K562 (cell line): ENCODE data around the gene INPPL1. TPM values are rescaled to one million over a fixed set of nuclear protein-coding genes. Genes with fewer than 3 reads are reported as not detected.

Source experiments
- ATAC-seq: fragments of 200-7000 bp; cut with Tn5 transposase; 3 replicates; pipeline ENCODE4 v1.9.1; 2020; ENCODE audit warnings: moderate library complexity
- BruUV-seq: library from RNA; stranded (reverse); fragments of 400-500 nt; replicated peaks from 2 replicates; lab custom pipeline; 2021; lab: Mats Ljungman, UMichigan
- CTCF ChIA-PET: fragments of 300-600 bp; formaldehyde crosslinking; extraction: SDS; loops from one replicate; lab custom pipeline; 2021; ENCODE audit warnings: low intra/inter-chr PET ratio; lab: Yijun Ruan, JAX
- POLR2A ChIA-PET: fragments of 300-600, 350-650 bp; sonication (Branson Sonifier 250); formaldehyde crosslinking; extraction: SDS; loops from one replicate; lab custom pipeline; 2021; ENCODE audit warnings: antibody characterized with exemption, inconsistent platforms; lab: Yijun Ruan, JAX
- DNase-seq, 4 experiments: peaks; one replicate each; pipeline versions ENCODE4 v3.0.0 to v3.0.0-alpha.2; 2011 to 2018; ENCODE audit warnings: low spot score in 3 of 4, mixed read lengths in 3 of 4; ENCODE audit errors: extremely low read depth in 1 of 4
- FAIRE-seq: peaks from 2 replicates; lab custom pipeline; 2011; peaks lifted over from hg19 to GRCh38; lab: Jason Lieb, UNC
- H2AFZ ChIP-seq: 2 replicates; pipeline ENCODE4 v1.6.0; 2011; ENCODE audit warnings: low read depth, low read length, control low read depth, inconsistent platforms
- H3K27ac ChIP-seq: fragments of 200-600 bp; 3 replicates; pipeline ENCODE4 v1.8.0; 2011; ENCODE audit warnings: low read depth, mild to moderate bottlenecking, control low read depth, inconsistent platforms, low read length, moderate library complexity, mixed read lengths; ENCODE audit errors: extremely low read depth
- H3K27me3 ChIP-seq, 2 experiments: fragments of 300-600 bp in 1 of 2; 2 replicates in 1 of 2; 3 replicates in 1 of 2; pipeline versions ENCODE4 v1.6.0 to v1.8.0; 2011; ENCODE audit warnings: inconsistent platforms in 2 of 2, low read length in 2 of 2, mild to moderate bottlenecking in 1 of 2, mixed read lengths in 1 of 2, moderate library complexity in 1 of 2; ENCODE audit not compliant: control insufficient read depth in 2 of 2, insufficient read depth in 2 of 2
- H3K36me3 ChIP-seq: fragments of 300-600 bp; 3 replicates; pipeline ENCODE4 v1.8.0; 2011; ENCODE audit warnings: mild to moderate bottlenecking, low read length, inconsistent platforms; ENCODE audit not compliant: control insufficient read depth, insufficient read depth
- H3K4me1 ChIP-seq, 2 experiments: fragments of 200-600 bp in 1 of 2; replicated peaks in 1 of 2; 2 replicates in 1 of 2; 3 replicates in 1 of 2; pipeline versions ENCODE4 v1.5.1 to v1.8.0; 2011; ENCODE audit warnings: inconsistent platforms in 2 of 2, low read length in 2 of 2, mild to moderate bottlenecking in 1 of 2, mixed read lengths in 1 of 2, moderate library complexity in 1 of 2; ENCODE audit not compliant: control insufficient read depth in 2 of 2, insufficient read depth in 2 of 2
- H3K4me2 ChIP-seq: 2 replicates; pipeline ENCODE4 v1.6.1; 2011; ENCODE audit warnings: low read length, control low read depth, inconsistent platforms, mixed read lengths; ENCODE audit not compliant: insufficient read depth
- H3K4me3 ChIP-seq: fragments of 200-600 bp; sonication (generic), shearing (Covaris generic); 2 replicates; pipeline ENCODE4 v1.5.1; 2016; ENCODE audit warnings: control low read depth, inconsistent platforms
- H3K79me2 ChIP-seq: fragments of 200-600 bp; 3 replicates; pipeline ENCODE4 v1.8.0; 2011; ENCODE audit warnings: low read length, inconsistent platforms; ENCODE audit not compliant: control insufficient read depth, insufficient read depth
- H3K9ac ChIP-seq, 2 experiments: 2 replicates each; pipeline versions ENCODE4 v1.6.0 to v1.6.1; 2011; ENCODE audit warnings: low read depth in 2 of 2, low read length in 2 of 2, control low read depth in 1 of 2, inconsistent platforms in 1 of 2, mild to moderate bottlenecking in 1 of 2, mixed read lengths in 1 of 2; ENCODE audit not compliant: insufficient read depth in 1 of 2
- H3K9me1 ChIP-seq: one replicate; pipeline ENCODE4 v1.6.0; 2011; ENCODE audit warnings: inconsistent platforms, mild to moderate bottlenecking, low read length, moderate library complexity; ENCODE audit not compliant: control insufficient read depth, insufficient read depth
- H3K9me3 ChIP-seq: replicated peaks from 2 replicates; pipeline ENCODE4 v1.5.1; 2011; ENCODE audit warnings: low read depth, low read length, inconsistent platforms; ENCODE audit not compliant: control insufficient read depth, insufficient read depth
- H4K20me1 ChIP-seq: replicated peaks from 2 replicates; pipeline ENCODE4 v1.6.1; 2011; ENCODE audit warnings: low read length, inconsistent platforms, mixed read lengths; ENCODE audit not compliant: control insufficient read depth, insufficient read depth
- BRF1 ChIP-seq: IDR thresholded peaks from 3 replicates; pipeline ENCODE4 v1.6.1; 2011; ENCODE audit warnings: borderline replicate concordance, mild to moderate bottlenecking; ENCODE audit not compliant: insufficient read length; ENCODE audit errors: extremely low read depth
- ESRRB ChIP-seq: fragments of 250-450 bp; sonication (Bioruptor Pico); IDR thresholded peaks from 2 replicates; pipeline ENCODE4 v1.5.0; 2020; ENCODE audit warnings: mild to moderate bottlenecking, moderate library complexity, borderline replicate concordance
- FOXA1 ChIP-seq: fragments of 450-650 bp; IDR thresholded peaks from 2 replicates; pipeline ENCODE4 v1.6.1; 2016; ENCODE audit warnings: mild to moderate bottlenecking, borderline replicate concordance
- IRF1 ChIP-seq: sonication (generic); formaldehyde crosslinking; IDR thresholded peaks from 2 replicates; pipeline ENCODE4 v1.8.0; 2022; ENCODE audit warnings: missing genetic modification reagents, mild to moderate bottlenecking, borderline replicate concordance
- L3MBTL2 ChIP-seq: fragments of 450-650 bp; IDR thresholded peaks from 2 replicates; pipeline ENCODE4 v1.6.1; 2016; ENCODE audit warnings: mild to moderate bottlenecking, moderate library complexity
- NCOA6 ChIP-seq: fragments of 450-650 bp; IDR thresholded peaks from 2 replicates; pipeline ENCODE4 v1.6.1; 2017; ENCODE audit warnings: mild to moderate bottlenecking
- NFIX ChIP-seq: fragments of 250-450 bp; sonication (Bioruptor Pico); IDR thresholded peaks from 2 replicates; pipeline ENCODE4 v1.4.0; 2020; ENCODE audit warnings: low read depth, mild to moderate bottlenecking, moderate library complexity
- RFX1 ChIP-seq: fragments of 450-650 bp; IDR thresholded peaks from 2 replicates; pipeline ENCODE4 v1.6.1; 2016; ENCODE audit warnings: mild to moderate bottlenecking, moderate library complexity
- SRF ChIP-seq, 2 experiments: fragments of 250-450, 450-650 bp in 1 of 2; sonication (Bioruptor Pico) in 1 of 2; sonication (generic) in 1 of 2; formaldehyde crosslinking; IDR thresholded peaks; 2 replicates each; pipeline versions ENCODE4 v1.5.0 to v1.5.1; 2020 to 2022; ENCODE audit warnings: mild to moderate bottlenecking in 1 of 2, missing genetic modification reagents in 1 of 2
- WGBS: fragments of 100-300 bp; shearing (Covaris generic); methylation state at CpG from one replicate; pipeline ENCODE4 v1.1.6; 2016; ENCODE audit warnings: low coverage, mixed read lengths; ENCODE audit not compliant: insufficient coverage; ENCODE audit errors: missing lambda C conversion rate; 5-methylcytosine and 5-hydroxymethylcytosine counted together
- in situ Hi-C: fragments of 300-500 bp; cut with MboI; formaldehyde crosslinking; loops from 4 replicates; pipeline ENCODE4 v1.15.0; 2018; ENCODE audit warnings: inconsistent platforms, mixed read lengths
- intact Hi-C: fragments of 100-400 bp; cut with micrococcal nuclease; formaldehyde crosslinking; loops from 2 replicates; pipeline ENCODE4 v1.14.2; 2022
- polyA plus RNA-seq, 8 experiments: library from polyadenylated mRNA; depleted of rRNA in 4 of 8; stranded (reverse) in 5 of 8; unstranded in 3 of 8; fragments of >200 nt; fragmentation: Nextera tagmentation in 2 of 8; fragmentation: Illumina TruSeq in 1 of 8; extraction: Ambion mirVana in 2 of 8; extraction: Trizol in 1 of 8; gene quantifications; 2 replicates each; pipeline versions ENCODE4 v1.2.1 to v1.2.3, GENCODE V29; 2011 to 2014; ENCODE audit warnings: inconsistent platforms in 1 of 8, missing spikeins in 1 of 8
- total RNA-seq, 7 experiments: library from RNA; depleted of rRNA in 6 of 7; stranded (reverse); fragments of >200 nt in 6 of 7; fragmentation: Illumina TruSeq in 2 of 7; extraction: Trizol in 2 of 7; gene quantifications; 2 replicates each; pipeline versions ENCODE4 v1.2.1 to v1.2.3, GENCODE V29; 2011 to 2021; ENCODE audit warnings: low replicate concordance in 1 of 7
- TF ChIP-seq, protein P1 (sequence below): fragments of 450-650 bp; IDR thresholded peaks from 2 replicates; pipeline ENCODE4 v1.6.1; 2016; ENCODE audit warnings: low read depth
- TF ChIP-seq, protein P2 (sequence below): fragments of 250-450 bp; sonication (Bioruptor Pico); IDR thresholded peaks from 2 replicates; pipeline ENCODE4 v1.4.0; 2020; ENCODE audit warnings: mild to moderate bottlenecking

Gene INPPL1
- total and polyA plus RNA-seq, 9 of the 15 experiments (the other 6 are each of a cell fraction or from before 2014, with no cell fraction given), result 0.55 to 137 (median 61.6) TPM

DNA sequence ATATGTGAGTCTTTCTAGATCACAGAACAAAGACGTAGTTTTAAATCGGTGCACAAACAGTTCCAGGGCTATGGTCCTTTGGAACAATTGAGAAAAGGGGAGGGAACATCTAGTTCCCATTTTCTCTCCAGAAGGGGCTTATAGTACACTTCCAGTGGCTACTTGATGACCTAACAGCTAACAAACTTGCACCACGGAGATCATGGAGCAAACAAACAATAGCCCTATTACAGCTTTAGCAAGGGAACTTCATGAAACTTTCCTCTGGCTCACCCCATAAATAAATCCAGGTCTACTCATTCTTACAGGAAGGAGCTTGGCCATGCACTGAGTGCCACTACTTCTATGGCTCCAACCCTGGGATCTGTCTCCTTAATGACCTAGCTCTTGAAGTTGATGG lies 16.3 kb upstream of the INPPL1 start (continued):
- TF ChIP-seq, protein P1, sequence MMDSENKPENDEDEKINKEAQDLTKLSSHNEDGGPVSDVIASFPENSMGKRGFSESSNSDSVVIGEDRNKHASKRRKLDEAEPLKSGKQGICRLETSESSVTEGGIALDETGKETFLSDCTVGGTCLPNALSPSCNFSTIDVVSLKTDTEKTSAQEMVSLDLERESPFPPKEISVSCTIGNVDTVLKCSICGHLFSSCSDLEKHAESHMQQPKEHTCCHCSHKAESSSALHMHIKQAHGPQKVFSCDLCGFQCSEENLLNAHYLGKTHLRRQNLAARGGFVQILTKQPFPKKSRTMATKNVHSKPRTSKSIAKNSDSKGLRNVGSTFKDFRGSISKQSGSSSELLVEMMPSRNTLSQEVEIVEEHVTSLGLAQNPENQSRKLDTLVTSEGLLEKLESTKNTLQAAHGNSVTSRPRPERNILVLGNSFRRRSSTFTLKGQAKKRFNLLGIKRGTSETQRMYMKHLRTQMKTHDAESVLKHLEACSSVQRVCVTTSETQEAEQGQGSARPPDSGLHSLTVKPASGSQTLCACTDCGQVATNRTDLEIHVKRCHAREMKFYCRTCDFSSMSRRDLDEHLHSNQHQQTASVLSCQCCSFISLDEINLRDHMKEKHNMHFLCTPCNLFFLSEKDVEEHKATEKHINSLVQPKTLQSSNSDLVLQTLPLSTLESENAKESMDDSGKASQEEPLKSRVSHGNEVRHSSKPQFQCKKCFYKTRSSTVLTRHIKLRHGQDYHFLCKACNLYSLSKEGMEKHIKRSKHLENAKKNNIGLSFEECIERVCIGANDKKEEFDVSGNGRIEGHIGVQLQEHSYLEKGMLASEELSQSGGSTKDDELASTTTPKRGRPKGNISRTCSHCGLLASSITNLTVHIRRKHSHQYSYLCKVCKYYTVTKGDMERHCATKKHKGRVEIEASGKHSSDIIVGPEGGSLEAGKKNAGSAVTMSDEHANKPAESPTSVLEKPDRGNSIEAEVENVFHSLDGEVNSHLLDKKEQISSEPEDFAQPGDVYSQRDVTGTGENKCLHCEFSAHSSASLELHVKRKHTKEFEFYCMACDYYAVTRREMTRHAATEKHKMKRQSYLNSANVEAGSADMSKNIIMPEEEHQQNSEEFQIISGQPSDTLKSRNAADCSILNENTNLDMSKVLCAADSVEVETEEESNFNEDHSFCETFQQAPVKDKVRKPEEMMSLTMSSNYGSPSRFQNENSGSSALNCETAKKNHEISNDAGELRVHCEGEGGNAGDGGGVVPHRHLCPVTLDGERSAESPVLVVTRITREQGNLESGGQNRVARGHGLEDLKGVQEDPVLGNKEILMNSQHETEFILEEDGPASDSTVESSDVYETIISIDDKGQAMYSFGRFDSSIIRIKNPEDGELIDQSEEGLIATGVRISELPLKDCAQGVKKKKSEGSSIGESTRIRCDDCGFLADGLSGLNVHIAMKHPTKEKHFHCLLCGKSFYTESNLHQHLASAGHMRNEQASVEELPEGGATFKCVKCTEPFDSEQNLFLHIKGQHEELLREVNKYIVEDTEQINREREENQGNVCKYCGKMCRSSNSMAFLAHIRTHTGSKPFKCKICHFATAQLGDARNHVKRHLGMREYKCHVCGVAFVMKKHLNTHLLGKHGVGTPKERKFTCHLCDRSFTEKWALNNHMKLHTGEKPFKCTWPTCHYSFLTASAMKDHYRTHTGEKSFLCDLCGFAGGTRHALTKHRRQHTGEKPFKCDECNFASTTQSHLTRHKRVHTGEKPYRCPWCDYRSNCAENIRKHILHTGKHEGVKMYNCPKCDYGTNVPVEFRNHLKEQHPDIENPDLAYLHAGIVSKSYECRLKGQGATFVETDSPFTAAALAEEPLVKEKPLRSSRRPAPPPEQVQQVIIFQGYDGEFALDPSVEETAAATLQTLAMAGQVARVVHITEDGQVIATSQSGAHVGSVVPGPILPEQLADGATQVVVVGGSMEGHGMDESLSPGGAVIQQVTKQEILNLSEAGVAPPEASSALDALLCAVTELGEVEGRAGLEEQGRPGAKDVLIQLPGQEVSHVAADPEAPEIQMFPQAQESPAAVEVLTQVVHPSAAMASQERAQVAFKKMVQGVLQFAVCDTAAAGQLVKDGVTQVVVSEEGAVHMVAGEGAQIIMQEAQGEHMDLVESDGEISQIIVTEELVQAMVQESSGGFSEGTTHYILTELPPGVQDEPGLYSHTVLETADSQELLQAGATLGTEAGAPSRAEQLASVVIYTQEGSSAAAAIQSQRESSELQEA, result no peak

- CTCF ChIA-PET, result no interaction called here
- H3K4me3 ChIP-seq, result no peak overlapping the region
- FAIRE-seq, result no peak
- no peak for DNase-seq
- H3K79me2 ChIP-seq, result no peaks in the 10 kb centered on the region
- in situ Hi-C loops (no loop called here), intact Hi-C loops (no loop called here)
- BruUV-seq, result no TSS peak
- H3K4me2 ChIP-seq, result no peak overlapping the region
- H2AFZ ChIP-seq, result no peak overlapping the region
- H3K27ac ChIP-seq, result no peak overlapping the region
- no peak overlapping the region for H3K9ac ChIP-seq
- no peaks in the 10 kb centered on the region for H3K27me3 ChIP-seq
- no peaks in the 10 kb centered on the region for H4K20me1 ChIP-seq
- no peaks in the 10 kb centered on the region; a peak in 1 of 5 replicates for H3K4me1 ChIP-seq
- WGBS, result 10% methylated on average over 4 of the region's 4 CpGs
- no peaks in the 10 kb centered on the region; the same call in 1 of the 2 replicates for H3K9me3 ChIP-seq
- no peak for ATAC-seq
- POLR2A ChIA-PET, result interaction anchor here (0.6 kb wide), 1 partner anchor 636 kb away, joined by 3 read pairs; no protein-coding TSS in a partner anchor
- no peaks in the 10 kb centered on the region for H3K36me3 ChIP-seq
- H3K9me1 ChIP-seq, result no peaks in the 10 kb centered on the region
- TF ChIP-seq, protein P2, sequence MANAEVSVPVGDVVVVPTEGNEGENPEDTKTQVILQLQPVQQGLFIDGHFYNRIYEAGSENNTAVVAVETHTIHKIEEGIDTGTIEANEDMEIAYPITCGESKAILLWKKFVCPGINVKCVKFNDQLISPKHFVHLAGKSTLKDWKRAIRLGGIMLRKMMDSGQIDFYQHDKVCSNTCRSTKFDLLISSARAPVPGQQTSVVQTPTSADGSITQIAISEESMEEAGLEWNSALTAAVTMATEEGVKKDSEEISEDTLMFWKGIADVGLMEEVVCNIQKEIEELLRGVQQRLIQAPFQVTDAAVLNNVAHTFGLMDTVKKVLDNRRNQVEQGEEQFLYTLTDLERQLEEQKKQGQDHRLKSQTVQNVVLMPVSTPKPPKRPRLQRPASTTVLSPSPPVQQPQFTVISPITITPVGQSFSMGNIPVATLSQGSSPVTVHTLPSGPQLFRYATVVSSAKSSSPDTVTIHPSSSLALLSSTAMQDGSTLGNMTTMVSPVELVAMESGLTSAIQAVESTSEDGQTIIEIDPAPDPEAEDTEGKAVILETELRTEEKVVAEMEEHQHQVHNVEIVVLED, result no peak
- TF ChIP-seq FOXA1 (no peak), NFIX (CRISPR knock-in tag) (no peak), IRF1 (CRISPR knock-in tag) (no peak), SRF (CRISPR knock-in tag; IDR thresholded peaks at IDR 0.05) (no peak), ESRRB (CRISPR knock-in tag) (no peak), BRF1 (no peak), L3MBTL2 (no peak), RFX1 (no peak), NCOA6 (no peak)
These were observed 15.5 kb upstream of the INPPL1 start for GRCh38 chr11:72209101-72209500.
